Measurements from ENCODE around the gene KIDINS220. TPM values are rescaled to one million over a fixed set of nuclear protein-coding genes. Genes with fewer than 3 reads are reported as not detected.

The KIDINS220 gene
- polyA plus RNA-seq, 1 donor from 2014 or later = 329 TPM

DNA sequence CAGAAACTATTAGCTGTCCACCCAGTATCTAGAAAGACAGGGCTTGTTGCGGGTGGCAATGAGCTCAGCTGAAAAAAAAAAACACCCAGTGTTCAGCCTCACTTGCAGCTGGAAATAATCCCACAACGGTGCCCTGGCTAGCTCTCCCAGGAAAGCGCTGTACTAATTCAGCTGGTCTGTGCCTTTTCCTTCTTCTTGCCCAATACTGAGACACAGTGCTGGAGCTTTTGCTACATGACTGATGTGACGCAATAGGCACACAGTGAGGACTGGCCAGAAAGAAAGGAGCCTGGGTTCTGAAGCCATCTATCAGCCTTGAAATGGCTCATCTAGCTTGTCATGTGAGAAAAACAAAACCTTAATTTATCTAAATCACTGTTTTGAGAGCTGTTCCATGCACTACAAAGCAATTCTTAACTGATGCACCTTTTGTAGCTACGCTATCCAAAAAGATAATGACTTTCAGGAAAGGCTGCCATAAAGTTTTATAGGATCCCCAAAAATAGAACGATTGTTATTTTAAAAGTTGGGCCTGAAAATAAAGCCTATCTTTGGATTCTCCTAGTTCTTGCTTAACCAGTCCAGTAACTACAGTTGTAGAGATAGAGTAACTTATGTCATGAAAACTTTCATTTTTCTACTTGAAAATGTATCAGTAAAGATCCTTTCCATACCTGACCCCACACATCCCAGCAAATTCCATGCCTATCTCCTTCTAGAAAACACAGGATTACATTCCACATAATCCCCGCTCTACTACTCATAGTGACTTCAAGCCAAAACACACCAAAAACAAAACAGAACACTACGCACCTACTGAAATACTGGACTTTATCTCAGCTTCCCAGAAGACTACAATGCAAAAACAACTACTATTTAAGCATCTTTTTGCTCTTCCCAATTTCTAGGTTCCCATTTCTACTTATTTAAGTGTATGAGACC is 15.9 kb downstream of the KIDINS220 start:
- no peak for TF ChIP-seq EP300 (conservative IDR thresholded peaks at IDR 0.05; ENCODE audit: poor library complexity, severe bottlenecking)
- no peak for TF ChIP-seq SMC3 (conservative IDR thresholded peaks at IDR 0.05; ENCODE audit: poor library complexity)
- TF ChIP-seq, protein P1, sequence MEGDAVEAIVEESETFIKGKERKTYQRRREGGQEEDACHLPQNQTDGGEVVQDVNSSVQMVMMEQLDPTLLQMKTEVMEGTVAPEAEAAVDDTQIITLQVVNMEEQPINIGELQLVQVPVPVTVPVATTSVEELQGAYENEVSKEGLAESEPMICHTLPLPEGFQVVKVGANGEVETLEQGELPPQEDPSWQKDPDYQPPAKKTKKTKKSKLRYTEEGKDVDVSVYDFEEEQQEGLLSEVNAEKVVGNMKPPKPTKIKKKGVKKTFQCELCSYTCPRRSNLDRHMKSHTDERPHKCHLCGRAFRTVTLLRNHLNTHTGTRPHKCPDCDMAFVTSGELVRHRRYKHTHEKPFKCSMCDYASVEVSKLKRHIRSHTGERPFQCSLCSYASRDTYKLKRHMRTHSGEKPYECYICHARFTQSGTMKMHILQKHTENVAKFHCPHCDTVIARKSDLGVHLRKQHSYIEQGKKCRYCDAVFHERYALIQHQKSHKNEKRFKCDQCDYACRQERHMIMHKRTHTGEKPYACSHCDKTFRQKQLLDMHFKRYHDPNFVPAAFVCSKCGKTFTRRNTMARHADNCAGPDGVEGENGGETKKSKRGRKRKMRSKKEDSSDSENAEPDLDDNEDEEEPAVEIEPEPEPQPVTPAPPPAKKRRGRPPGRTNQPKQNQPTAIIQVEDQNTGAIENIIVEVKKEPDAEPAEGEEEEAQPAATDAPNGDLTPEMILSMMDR (IDR thresholded peaks at IDR 0.05; ENCODE audit: poor library complexity, severe bottlenecking) = no peak
- TF ChIP-seq MXI1 (conservative IDR thresholded peaks at IDR 0.05; ENCODE audit: poor library complexity, severe bottlenecking) = no peak
- no peak for TF ChIP-seq POLR2AphosphoS5 (IDR thresholded peaks at IDR 0.05)
- TF ChIP-seq, protein P2, sequence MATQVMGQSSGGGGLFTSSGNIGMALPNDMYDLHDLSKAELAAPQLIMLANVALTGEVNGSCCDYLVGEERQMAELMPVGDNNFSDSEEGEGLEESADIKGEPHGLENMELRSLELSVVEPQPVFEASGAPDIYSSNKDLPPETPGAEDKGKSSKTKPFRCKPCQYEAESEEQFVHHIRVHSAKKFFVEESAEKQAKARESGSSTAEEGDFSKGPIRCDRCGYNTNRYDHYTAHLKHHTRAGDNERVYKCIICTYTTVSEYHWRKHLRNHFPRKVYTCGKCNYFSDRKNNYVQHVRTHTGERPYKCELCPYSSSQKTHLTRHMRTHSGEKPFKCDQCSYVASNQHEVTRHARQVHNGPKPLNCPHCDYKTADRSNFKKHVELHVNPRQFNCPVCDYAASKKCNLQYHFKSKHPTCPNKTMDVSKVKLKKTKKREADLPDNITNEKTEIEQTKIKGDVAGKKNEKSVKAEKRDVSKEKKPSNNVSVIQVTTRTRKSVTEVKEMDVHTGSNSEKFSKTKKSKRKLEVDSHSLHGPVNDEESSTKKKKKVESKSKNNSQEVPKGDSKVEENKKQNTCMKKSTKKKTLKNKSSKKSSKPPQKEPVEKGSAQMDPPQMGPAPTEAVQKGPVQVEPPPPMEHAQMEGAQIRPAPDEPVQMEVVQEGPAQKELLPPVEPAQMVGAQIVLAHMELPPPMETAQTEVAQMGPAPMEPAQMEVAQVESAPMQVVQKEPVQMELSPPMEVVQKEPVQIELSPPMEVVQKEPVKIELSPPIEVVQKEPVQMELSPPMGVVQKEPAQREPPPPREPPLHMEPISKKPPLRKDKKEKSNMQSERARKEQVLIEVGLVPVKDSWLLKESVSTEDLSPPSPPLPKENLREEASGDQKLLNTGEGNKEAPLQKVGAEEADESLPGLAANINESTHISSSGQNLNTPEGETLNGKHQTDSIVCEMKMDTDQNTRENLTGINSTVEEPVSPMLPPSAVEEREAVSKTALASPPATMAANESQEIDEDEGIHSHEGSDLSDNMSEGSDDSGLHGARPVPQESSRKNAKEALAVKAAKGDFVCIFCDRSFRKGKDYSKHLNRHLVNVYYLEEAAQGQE (IDR thresholded peaks at IDR 0.05; ENCODE audit: borderline replicate concordance) = no peak
- no peak for TF ChIP-seq TAF1 (IDR thresholded peaks at IDR 0.05; ENCODE audit: low read depth)
- no peak for TF ChIP-seq EZH2 (IDR thresholded peaks at IDR 0.05; ENCODE audit: borderline replicate concordance, insufficient read depth, low read length, poor library complexity, severe bottlenecking)
- TF ChIP-seq RAD21 (conservative IDR thresholded peaks at IDR 0.05) = no peak
- no peaks in the 10 kb centered on the region for H3K9me2 ChIP-seq (ENCODE audit: insufficient read depth, low read length)
- no peaks in the 10 kb centered on the region for H3F3A ChIP-seq (ENCODE audit: insufficient read depth, low read length, poor library complexity, severe bottlenecking)
- H2AFZ ChIP-seq (ENCODE audit: low read depth, low read length) = no peak overlapping the region
- no peaks in the 10 kb centered on the region for H3K27me3 ChIP-seq (ENCODE audit: insufficient read depth, low read depth, low read length)
- H3K4me3 ChIP-seq (ENCODE audit: low read length) = no peak overlapping the region
- H3K4me2 ChIP-seq (ENCODE audit: low read length) = no peak overlapping the region
- H3K79me2 ChIP-seq (replicated peaks; ENCODE audit: insufficient read depth, low read length) = peaks cover 21% of the 10 kb centered on the region
- H3K36me3 ChIP-seq (ENCODE audit: insufficient read depth, low read length) = no peaks in the 10 kb centered on the region
- H3K27ac ChIP-seq (ENCODE audit: low read length) = no peak overlapping the region
- peaks cover 15% of the 10 kb centered on the region for H4K20me1 ChIP-seq (ENCODE audit: insufficient read depth)
- H3K9ac ChIP-seq (ENCODE audit: low read length) = no peak overlapping the region
- no peaks in the 10 kb centered on the region for H3K9me3 ChIP-seq (ENCODE audit: low read length)

DNA sequence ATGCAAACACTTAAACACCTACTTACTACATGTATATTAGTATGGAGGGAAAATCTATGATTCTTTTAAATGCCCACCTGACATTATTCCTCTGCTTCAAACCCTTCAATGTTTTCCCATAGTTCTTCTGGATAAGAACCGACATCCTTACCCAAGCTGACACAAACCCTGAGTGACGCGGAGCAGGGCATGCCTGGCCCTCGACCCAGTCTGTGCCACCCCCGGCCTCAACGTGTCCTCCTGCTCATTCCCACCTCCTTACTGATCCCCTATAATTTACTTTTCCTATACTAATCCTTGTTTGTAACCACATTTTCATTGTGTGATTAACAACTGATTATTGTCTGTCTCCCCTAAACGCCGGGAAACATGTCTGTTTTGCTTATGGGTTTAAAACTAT is 17.5 kb downstream of the KIDINS220 start:
- Histone ChIP-seq H3K9me2 (ENCODE audit: insufficient read depth, low read length) (no peaks in the 10 kb centered on the region), H3K9ac (ENCODE audit: low read length) (no peak overlapping the region), H3F3A (ENCODE audit: insufficient read depth, low read length, poor library complexity, severe bottlenecking) (no peaks in the 10 kb centered on the region), H4K20me1 (ENCODE audit: insufficient read depth) (peaks cover 20% of the 10 kb centered on the region), H3K36me3 (ENCODE audit: insufficient read depth, low read length) (no peaks in the 10 kb centered on the region), H3K27ac (ENCODE audit: low read length) (no peak overlapping the region), H3K9me3 (ENCODE audit: low read length) (no peaks in the 10 kb centered on the region), H3K27me3 (ENCODE audit: insufficient read depth, low read depth, low read length) (no peaks in the 10 kb centered on the region), H3K79me2 (replicated peaks; ENCODE audit: insufficient read depth, low read length) (peaks cover 21% of the 10 kb centered on the region), H2AFZ (ENCODE audit: low read depth, low read length) (no peak overlapping the region), H3K4me3 (ENCODE audit: low read length) (no peak overlapping the region), H3K4me2 (ENCODE audit: low read length) (no peak overlapping the region)
- TF ChIP-seq SMC3 (conservative IDR thresholded peaks at IDR 0.05; ENCODE audit: poor library complexity) = no peak
- no peak for TF ChIP-seq EP300 (conservative IDR thresholded peaks at IDR 0.05; ENCODE audit: poor library complexity, severe bottlenecking)
- TF ChIP-seq, protein P1 (IDR thresholded peaks at IDR 0.05; ENCODE audit: poor library complexity, severe bottlenecking) = no peak
- TF ChIP-seq POLR2AphosphoS5 (IDR thresholded peaks at IDR 0.05) = no peak
- no peak for TF ChIP-seq TAF1 (IDR thresholded peaks at IDR 0.05; ENCODE audit: low read depth)
- TF ChIP-seq, protein P2 (IDR thresholded peaks at IDR 0.05; ENCODE audit: borderline replicate concordance) = no peak
- TF ChIP-seq EZH2 (IDR thresholded peaks at IDR 0.05; ENCODE audit: borderline replicate concordance, insufficient read depth, low read length, poor library complexity, severe bottlenecking) = no peak
- no peak for TF ChIP-seq MXI1 (conservative IDR thresholded peaks at IDR 0.05; ENCODE audit: poor library complexity, severe bottlenecking)
- TF ChIP-seq RAD21 (conservative IDR thresholded peaks at IDR 0.05) = no peak
